OCI-LY7 (cell line): Measurements from ENCODE around the gene LRP1B. TPM values are rescaled to one million over a fixed set of nuclear protein-coding genes. Genes with fewer than 3 reads are reported as not detected.

Experiments
- BruUV-seq: library from RNA; stranded (reverse); fragments of 400-500 nt; replicated peaks from 2 replicates; lab custom pipeline; 2021; lab: Mats Ljungman, UMichigan
- CTCF ChIA-PET: fragments of 300-600 bp; sonication (Branson Sonifier 250); formaldehyde crosslinking; loops from one replicate; lab custom pipeline; 2022; ENCODE audit warnings: antibody characterized with exemption; ENCODE audit not compliant: unreplicated experiment; lab: Charles Lee
- POLR2A ChIA-PET: fragments of 300-600 bp; sonication (Branson Sonifier 250); formaldehyde crosslinking; loops from one replicate; lab custom pipeline; 2022; ENCODE audit warnings: antibody characterized with exemption; lab: Charles Lee
- DNase-seq: peaks from one replicate; pipeline ENCODE4 v3.0.0-alpha.2; 2015; ENCODE audit warnings: low spot score
- H2AFZ ChIP-seq: fragments of 200-600 bp; sonication (generic), shearing (Covaris generic); 2 replicates; pipeline ENCODE4 v1.6.1; 2014; ENCODE audit warnings: mild to moderate bottlenecking, antibody characterized with exemption, low read length, moderate library complexity
- H3K27ac ChIP-seq: fragments of 200-600 bp; sonication (generic); 2 replicates; pipeline ENCODE4 v1.5.1; 2014; ENCODE audit warnings: mixed run types, low read depth, mild to moderate bottlenecking, moderate library complexity, low read length, inconsistent platforms; ENCODE audit not compliant: poor library complexity, severe bottlenecking
- H3K36me3 ChIP-seq: fragments of 200-600 bp; sonication (generic); 2 replicates; pipeline ENCODE4 v1.6.1; 2014; ENCODE audit warnings: mild to moderate bottlenecking, antibody characterized with exemption, low read length, moderate library complexity, mixed read lengths; ENCODE audit not compliant: insufficient read depth
- H3K4me1 ChIP-seq: fragments of 200-600 bp; sonication (generic); 2 replicates; pipeline ENCODE4 v1.5.1; 2014; ENCODE audit warnings: mild to moderate bottlenecking, low read length; ENCODE audit not compliant: insufficient read depth, poor library complexity, severe bottlenecking
- H3K4me2 ChIP-seq: fragments of 200-600 bp; sonication (generic); 2 replicates; pipeline ENCODE4 v1.6.1; 2014; ENCODE audit warnings: mild to moderate bottlenecking, low read length
- H3K4me3 ChIP-seq: fragments of 200-600 bp; sonication (generic); 2 replicates; pipeline ENCODE4 v1.5.1; 2014; ENCODE audit warnings: mild to moderate bottlenecking, low read depth, low read length; ENCODE audit not compliant: poor library complexity, severe bottlenecking
- H3K79me2 ChIP-seq: fragments of 200-600 bp; sonication (generic); 2 replicates; pipeline ENCODE4 v1.6.1; 2016; ENCODE audit warnings: low read depth, mild to moderate bottlenecking, low read length, moderate library complexity, mixed read lengths; ENCODE audit not compliant: insufficient read depth
- H3K9me2 ChIP-seq: fragments of 200-600 bp; sonication (generic); 2 replicates; pipeline ENCODE4 v1.6.1; 2016; ENCODE audit warnings: mild to moderate bottlenecking, low read length, mixed read lengths; ENCODE audit not compliant: insufficient read depth
- H3K9me3 ChIP-seq: fragments of 200-600 bp; sonication (generic); 2 replicates; pipeline ENCODE4 v1.6.1; 2014; ENCODE audit warnings: mild to moderate bottlenecking, mixed run types, low read length, mixed read lengths
- H4K20me1 ChIP-seq: fragments of 200-600 bp; sonication (generic); 2 replicates; pipeline ENCODE4 v1.6.1; 2014; ENCODE audit warnings: mild to moderate bottlenecking, antibody characterized with exemption, low read length, moderate library complexity, mixed read lengths; ENCODE audit not compliant: insufficient read depth
- CTCF ChIP-seq: fragments of 200-600 bp; sonication (generic); conservative IDR thresholded peaks from 2 replicates; pipeline ENCODE4 v1.5.1; 2014; ENCODE audit warnings: mild to moderate bottlenecking, antibody characterized with exemption, low read length, moderate library complexity, mixed read lengths
- EZH2phosphoT487 ChIP-seq: fragments of 200-600 bp; sonication (generic); IDR thresholded peaks from 2 replicates; pipeline ENCODE4 v1.6.1; 2018; ENCODE audit warnings: low read depth, borderline replicate concordance, mild to moderate bottlenecking, mixed run types, antibody characterized with exemption, low read length, moderate library complexity, mixed read lengths
- intact Hi-C: fragments of 100-400 bp; cut with micrococcal nuclease; formaldehyde crosslinking; loops from one replicate; pipeline ENCODE4 v1.10.0; 2022; ENCODE audit not compliant: unreplicated experiment
- microRNA-seq: library from miRNA; unstranded; fragments of <30 nt; microRNA quantifications from one replicate; pipeline ENCODE4 v1.2.0, GENCODE V29; 2022; ENCODE audit warnings: borderline replicate concordance
- small RNA-seq: library from RNA; depleted of rRNA; stranded (forward); fragments of <200 nt; gene quantifications from one replicate; pipeline ENCODE3, GENCODE V24; 2014
- total RNA-seq, 2 experiments: library from RNA; depleted of rRNA in 1 of 2; stranded (reverse); fragments of >200 nt in 1 of 2; shearing (Covaris generic) in 1 of 2; gene quantifications; 2 replicates each; pipeline ENCODE4 v1.2.3, GENCODE V29; 2014 to 2022

The LRP1B gene
- total RNA-seq, 2 experiments from 2014 or later: not detected

- intact Hi-C loops: no loop called here
- CTCF ChIA-PET: no interaction called here
- H3K4me2 ChIP-seq: no peak overlapping the region
- POLR2A ChIA-PET: no interaction called here
- DNase-seq: no peak
- H3K9me2 ChIP-seq: no peaks in the 10 kb centered on the region
- no TSS peak for BruUV-seq
- H3K9me3 ChIP-seq: no peaks in the 10 kb centered on the region
- no peaks in the 10 kb centered on the region for H4K20me1 ChIP-seq
- no peak overlapping the region for H2AFZ ChIP-seq
- H3K4me3 ChIP-seq: no peak overlapping the region
- no peak for TF ChIP-seq EZH2phosphoT487
- TF ChIP-seq CTCF: no peak
- H3K36me3 ChIP-seq: no peaks in the 10 kb centered on the region
- no peaks in the 10 kb centered on the region for H3K4me1 ChIP-seq
- H3K27ac ChIP-seq: no peak overlapping the region
- no peaks in the 10 kb centered on the region for H3K79me2 ChIP-seq
These were observed 1947.6 kb downstream of the LRP1B start for GRCh38 chr2:140183056-140183765.

Small RNA genes lying within 50 kb of the gene (microRNA-seq; reads per million reads assigned to microRNA genes)
- not detected for gene MIR7157

Small RNA genes lying within 50 kb of the gene (small RNA-seq; reads per million reads assigned to genes)
- gene AC068287.1: not detected
- gene MTCO1P44: not detected
- gene RF00019: not detected
- not detected for gene RF02271
- gene RNU6-904P: not detected
